Stimulated activated CD8-positive, alpha-beta memory T cell treated with anti-CD3 and anti-CD28 coated beads, Interleukin-2, amount 100 ng/mL, for 1 hour (primary cell): ENCODE results near the gene CCDC141.
"Not testable (repeated sequence)": the region's sequence is repeated elsewhere in the genome, so short reads cannot be mapped to it uniquely, and the experiment has no call there.

ENCODE experiments used
- DNase-seq, 2 donors: peaks; one replicate each; pipeline ENCODE4 v3.0.0-alpha.2; 2020; ENCODE audit warnings: low read depth in 2 of 2

Gene CCDC141

GRCh38 chr2:179036353-179036905, 13.5 kb downstream of the CCDC141 start:
- DNase-seq: no peak

DNA sequence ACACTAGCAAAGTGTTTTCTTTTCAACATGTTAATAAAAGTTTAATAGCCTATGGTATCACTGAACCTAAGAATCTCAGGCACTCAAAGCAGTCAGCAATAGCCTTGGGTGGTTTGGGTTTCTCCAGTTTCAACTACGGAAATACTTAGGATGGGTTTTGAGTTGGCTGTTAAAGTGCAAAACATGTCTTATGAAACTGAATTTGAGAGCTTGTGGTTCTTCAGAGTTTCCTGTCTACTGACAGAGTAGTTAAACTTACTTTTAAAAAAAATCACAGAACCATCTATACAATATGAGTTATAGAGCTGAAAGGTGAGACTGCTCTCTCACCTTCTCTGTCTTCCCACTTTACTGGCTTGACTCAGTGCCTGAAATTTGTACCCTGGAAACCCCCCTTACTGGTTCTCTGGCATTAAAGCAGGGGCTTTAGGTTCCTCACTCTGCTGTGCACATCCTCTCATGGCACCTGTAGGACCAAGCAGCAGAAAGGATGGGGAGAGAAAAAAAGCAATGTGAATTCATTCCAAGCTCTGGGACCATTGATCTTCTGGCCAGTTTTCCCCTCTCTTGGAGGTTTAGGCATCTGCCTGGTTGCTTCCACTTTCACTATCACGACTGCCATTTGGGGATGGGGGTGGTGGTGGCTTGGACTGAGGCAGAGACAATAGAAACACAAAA, 18.1 kb downstream of the CCDC141 start:
- DNase-seq: no peak

DNA sequence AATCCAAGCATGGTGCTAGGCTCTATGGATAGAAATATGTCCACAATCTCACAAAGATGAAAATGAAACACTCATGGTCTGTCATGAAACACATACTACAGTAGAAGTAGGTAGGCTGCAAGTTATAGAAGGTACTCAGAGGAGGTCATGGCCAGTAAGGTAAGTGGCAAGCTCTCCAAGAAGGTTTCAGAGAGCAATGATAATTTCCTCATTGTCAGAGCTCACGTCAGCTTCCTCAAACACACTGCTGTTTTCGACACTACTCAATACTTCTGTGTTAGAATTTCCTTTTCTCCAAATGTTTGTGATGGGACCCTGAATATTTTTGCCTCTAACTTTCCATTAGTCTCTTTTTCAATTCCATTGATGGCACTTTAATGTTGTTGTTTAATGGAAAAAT, 25.5 kb downstream of the CCDC141 start:
- DNase-seq: no peak

DNA sequence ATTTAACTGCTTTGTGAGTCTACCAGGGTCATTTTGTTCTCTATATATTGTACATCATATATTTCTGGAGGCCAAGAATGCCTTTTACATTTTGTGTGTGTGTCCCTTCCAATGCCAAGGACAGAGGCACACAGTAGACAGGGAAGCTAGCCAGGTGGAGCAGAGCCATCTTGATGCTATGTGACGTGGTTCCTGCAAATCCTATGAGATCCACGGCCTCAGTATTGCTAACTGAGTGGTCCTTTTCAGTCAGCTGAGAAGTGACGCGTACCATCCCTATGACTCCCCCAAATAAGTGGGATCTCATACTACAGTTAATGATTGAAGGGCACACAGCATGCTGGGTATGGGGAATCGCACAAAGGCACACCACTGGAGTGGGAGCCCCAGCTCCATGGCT, 27.3 kb downstream of the CCDC141 start:
- DNase-seq: no peak

DNA sequence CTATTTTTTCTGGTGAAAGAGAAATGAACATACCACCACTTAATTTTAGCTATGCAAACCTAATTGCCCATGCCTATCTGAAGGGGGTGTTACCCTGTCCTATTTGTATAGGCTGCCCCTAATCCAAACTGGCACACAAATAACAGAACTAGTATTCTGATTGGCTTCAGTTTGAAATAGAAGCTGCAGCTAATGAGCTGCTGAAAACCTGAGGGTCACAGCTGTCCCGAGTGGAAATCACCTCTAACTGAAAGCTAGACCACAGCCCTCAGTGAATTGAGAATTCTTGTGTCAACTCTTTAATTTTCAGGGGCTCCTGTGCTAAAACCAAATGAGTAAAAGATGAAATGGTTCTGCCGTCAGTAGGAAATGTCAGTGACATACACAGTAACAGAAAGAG, 28.7 kb downstream of the CCDC141 start:
- no peak for DNase-seq

DNA sequence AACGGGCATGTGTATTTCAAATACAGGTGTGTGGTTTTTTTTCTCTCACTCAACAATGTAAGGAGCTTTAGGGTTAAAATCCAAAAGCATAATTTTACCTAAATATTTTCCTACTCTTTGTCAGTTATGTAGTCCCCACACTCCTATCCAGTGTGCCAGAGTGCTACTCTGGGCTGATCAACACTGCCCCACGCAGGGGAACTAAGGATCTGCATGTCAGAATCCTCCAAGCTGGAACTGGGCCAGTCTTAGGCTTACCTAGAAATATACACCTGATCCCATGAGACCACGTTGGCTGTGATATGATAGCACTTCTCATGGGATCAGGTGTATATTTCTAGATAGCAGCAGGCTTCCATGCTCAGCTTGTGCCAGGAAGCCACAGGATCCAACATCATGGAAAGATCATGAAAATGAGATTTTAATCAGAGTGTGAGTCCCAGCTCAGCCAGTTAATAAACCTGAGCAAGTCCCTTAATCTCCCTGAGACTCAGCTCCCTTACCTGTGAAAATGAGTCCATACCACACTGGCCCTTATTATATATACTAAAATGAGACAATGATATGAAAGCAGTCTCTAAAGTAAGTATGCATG, 29.7 kb downstream of the CCDC141 start:
- DNase-seq: no peak

- no peak for DNase-seq
Observed at GRCh38 chr2:179019260-179019659, 30.7 kb downstream of the CCDC141 start.

- DNase-seq: no peak
Observed at GRCh38 chr2:179017773-179018357, 32.1 kb downstream of the CCDC141 start.

- DNase-seq: not testable (repeated sequence)
Observed at GRCh38 chr2:179014189-179014588, 35.7 kb downstream of the CCDC141 start.

- DNase-seq: no peak
Observed at GRCh38 chr2:179005976-179006375, 44.0 kb downstream of the CCDC141 start.

DNA sequence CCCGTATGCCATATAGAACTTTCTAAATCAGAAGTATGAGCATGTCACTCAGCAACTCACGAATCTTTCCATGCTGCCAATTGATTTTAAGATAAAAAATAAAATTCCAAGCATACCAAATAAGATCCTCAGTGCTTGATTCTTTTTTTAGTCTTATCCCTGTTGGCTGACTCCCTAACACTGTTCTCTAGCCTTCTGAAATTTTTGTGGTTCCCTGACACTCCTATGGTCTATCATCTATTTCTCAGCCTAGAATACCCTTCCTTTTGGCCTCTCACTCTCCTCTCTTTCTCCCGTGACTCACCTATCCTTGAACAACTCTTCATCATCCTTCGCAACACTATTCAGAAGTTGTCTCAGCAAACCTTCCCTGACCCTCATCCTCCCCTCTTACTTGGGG, 50.5 kb downstream of the CCDC141 start:
- DNase-seq: no peak

DNA sequence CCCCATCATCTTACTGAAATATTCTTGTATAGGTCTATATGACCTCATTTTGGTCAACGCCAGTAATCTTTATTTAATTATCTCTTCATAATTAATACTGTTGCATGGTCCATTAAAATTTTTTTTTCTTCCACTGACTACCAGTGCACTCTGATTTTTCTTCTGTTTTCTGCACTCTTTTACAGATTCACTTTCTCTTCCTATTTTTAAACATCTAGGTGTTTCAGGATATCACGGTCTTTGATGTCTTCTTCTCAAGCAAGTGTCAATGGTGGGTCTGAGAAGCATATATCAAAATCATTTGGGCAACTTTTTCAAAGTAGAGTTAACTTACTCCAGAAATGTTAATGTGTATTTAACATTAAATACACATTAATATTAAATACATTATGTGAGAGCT, 51.4 kb downstream of the CCDC141 start:
- DNase-seq: no peak

- no peak for DNase-seq
Observed at GRCh38 chr2:178997477-178997876, 52.5 kb downstream of the CCDC141 start.

DNA sequence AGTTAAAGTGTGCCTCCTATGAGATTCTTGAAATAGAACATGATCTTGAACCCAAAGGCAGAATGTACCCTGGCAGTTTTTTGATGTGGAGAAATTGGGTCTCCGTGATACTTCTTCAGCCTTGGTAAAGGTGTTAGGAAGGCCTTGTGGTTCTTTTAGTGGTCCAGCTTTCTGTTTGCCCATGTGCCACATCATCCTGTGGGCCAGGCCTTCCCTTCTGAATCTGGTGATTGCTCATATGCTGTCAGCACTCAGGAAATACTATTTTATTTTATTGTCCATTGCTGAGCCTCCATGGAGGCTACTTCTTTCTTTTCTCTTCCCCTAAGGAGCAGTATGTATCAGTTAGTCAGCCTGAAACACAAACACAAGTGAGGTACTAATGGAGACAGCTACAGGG, 52.9 kb downstream of the CCDC141 start:
- DNase-seq: no peak

DNA sequence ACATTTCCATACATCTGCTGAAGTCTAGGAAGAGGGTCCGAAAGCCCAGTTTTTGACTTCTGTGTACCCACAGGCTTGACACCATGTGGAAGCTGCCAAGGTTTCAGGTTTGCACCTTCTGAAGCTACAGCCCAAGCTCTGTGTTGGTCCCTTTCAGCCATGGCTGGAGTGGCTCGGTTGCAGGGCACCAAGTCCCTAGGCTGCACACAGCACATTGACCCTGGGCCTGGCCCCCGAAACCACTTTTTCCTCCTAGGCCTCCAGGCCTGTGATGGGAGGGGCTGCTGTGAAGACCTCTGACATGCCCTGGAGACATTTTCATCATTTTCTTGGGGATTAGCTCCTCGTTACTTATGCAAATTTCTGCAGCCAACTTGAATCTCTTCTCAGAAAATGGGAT, 55.7 kb downstream of the CCDC141 start:
- no peak for DNase-seq

- DNase-seq: no peak
Observed at GRCh38 chr2:178993788-178994187, 56.1 kb downstream of the CCDC141 start.

GRCh38 chr2:178992719-178993118, 57.2 kb downstream of the CCDC141 start:
- DNase-seq: not testable (repeated sequence)

DNA sequence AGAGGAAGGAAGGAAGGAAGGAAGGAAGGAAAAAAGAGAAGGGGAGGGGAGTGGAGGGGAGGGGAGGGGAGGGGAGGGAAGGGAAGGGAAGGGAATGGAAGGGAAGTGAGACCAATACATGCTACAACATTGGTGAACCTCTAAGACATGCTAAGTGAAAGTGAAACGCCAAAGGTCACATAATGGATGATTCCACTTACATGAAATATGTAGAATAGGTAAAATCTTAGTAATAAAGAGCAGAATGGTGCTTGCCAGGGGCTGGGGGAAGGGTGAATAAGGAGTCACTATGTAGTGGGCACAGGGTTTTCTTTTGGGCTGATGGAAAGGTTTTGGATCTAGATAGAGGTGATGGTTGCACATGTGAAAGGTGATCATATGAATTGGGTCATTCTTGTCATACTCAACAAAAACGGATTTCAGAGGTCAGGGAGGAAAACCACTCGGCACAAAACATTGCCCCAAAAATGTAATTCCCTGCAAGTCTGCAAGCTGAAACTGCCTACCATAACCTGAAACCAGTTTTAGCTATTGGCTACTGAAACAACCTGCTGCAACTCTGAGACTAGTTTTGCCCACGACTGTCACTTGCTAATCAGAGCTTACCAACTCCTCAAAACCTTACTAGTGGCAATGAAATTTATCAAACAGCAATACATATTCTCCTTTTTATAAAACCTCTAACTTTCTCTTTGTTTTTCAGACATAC, 59.2 kb downstream of the CCDC141 start:
- no peak for DNase-seq

- not testable (repeated sequence) for DNase-seq
Observed at GRCh38 chr2:178989424-178989823, 60.5 kb downstream of the CCDC141 start.

GRCh38 chr2:178982652-178983051, 67.3 kb downstream of the CCDC141 start:
- DNase-seq: not testable (repeated sequence)

GRCh38 chr2:178980815-178981214, 69.1 kb downstream of the CCDC141 start:
- DNase-seq: no peak

DNA sequence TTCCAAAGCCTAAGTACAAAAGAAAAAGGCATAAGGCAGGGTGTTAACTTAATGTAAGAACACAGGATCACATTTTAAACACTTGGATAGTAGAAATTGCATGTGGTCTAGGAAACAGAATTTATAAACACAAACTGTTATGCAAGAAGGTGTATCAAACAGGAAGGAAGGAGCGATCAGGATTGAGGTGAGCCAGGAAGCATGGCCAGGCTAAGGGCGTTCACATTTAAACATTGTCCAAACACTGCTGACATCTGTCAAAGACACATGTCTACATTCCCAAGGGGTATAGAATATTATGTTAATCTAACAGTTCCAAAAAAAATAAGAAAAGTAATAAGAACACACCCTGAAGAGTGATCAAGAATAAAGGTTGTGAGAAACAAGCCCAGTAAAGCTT, 71.3 kb downstream of the CCDC141 start:
- DNase-seq: no peak
